Medulla oblongata (tissue), 1 donor: ENCODE measurements around the gene FAT1.

ENCODE experiments used
- DNase-seq: peaks from one replicate; pipeline ENCODE4 v3.0.0-alpha.2; 2015; ENCODE audit errors: extremely low spot score

Gene FAT1

DNA sequence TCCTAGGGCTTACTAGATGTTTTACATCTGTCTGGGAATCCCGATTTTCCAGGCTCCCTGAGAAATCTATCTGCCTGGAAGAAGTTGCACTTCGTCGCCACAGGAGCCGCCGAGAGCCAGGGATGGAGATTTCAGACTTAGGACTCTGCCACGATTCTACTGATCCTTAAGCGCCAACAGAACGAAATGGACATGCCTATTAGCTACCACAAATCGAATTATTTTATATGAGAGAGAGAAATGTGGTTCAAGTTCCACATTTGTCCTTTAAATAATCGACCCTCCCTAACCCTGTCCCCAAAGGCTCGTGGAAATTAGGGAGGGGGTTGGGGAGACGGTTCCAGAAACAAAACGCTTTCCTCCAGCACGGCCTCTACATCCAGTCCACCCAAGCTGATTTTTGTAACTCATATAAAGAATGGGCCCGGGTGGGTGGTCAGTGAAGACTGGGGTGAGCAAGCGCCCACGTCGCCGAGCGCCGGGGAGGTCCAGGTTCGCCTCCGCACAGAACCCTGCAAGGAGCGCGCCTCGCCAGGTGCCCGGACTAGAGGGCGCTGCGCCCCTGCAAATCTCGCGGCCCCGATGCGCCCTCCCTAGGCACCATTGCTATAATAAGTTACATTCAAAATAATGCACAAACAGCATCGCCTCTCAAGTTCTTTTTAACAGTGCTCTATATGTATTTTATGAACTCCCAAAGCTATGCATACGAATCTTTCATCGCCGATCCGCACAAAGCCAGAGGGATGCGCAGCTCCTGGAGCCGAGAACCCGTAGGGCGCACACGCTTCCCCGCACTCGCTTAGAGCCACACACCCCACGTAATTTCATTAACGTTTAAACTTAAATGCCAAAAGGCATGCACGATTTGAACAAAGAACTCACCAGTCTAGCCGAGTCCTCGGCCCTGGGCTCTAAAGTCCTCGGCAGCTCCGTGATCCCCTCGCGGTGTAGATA lies 2.1 kb upstream of the FAT1 start:
- peak; percentile 84 for DNase-seq

DNA sequence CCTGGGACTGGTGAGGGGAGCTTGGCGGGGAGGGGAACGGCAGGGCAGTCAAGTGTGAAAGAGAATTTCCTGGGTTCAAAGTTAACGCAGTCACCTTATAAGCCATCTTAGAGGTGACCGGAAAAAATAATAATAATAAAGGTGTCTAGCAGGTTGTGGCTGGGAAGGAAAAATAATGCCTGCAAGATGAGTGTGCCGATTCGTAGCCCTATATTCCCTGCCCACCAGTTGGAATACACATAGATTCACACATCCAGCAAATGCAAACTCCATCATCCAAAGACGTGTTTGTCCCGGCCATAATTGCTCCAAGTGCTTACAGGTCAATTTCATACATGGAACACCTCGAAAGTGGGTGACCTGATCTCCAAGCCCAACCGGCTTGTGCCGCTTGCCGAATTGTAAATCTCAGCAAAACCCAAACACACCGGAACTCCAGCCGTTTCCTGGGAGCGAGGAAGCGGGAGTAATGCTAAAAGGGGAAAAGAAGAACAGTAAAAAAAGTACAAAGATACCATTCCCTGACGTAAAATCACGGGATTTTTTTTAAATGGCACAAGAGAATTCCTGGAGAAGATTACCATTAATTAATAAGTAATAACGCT lies 1.3 kb upstream of the FAT1 start:
- DNase-seq: peak; percentile 48

DNA sequence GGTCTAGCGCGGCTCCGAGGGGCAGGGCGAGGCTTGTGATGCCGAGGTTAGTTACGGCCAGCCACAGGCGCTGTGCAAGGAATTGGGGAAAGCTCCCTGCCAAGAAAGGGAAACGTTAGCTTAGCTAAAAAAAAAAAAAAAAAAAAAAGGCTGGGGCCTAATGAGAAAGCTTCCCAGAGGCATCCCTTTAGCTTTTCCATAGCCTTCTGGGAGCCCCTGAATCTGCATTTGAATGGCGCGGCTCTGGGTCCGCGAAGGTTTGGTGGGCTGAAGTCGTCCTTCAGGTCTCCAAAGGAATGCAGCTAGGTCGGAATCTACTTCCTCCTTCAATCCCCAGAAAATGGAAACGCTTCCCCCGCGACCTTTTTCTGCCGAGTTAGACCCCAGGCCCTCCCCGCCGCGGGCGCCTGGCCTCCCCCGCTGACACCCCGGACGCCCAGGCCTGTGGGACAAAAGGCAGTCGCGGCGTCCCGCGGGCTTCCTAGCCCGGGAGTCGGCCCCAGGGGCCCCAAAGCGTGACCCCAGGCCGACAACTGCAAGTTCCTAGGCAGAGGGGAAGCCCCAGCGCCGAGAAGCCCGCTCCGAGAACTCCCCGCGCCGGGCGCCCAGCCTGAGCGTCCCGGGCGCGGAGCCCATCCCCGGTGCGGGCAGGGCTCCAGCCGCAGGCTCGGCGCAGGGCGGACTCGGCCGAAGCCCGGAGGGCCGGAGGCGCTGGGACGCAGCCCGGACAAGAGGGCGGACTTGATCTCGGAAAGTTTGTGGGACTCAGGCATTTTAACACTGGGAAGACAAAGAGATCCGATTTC lies 605 bp upstream of the FAT1 start:
- peak; percentile 66 for DNase-seq

DNA sequence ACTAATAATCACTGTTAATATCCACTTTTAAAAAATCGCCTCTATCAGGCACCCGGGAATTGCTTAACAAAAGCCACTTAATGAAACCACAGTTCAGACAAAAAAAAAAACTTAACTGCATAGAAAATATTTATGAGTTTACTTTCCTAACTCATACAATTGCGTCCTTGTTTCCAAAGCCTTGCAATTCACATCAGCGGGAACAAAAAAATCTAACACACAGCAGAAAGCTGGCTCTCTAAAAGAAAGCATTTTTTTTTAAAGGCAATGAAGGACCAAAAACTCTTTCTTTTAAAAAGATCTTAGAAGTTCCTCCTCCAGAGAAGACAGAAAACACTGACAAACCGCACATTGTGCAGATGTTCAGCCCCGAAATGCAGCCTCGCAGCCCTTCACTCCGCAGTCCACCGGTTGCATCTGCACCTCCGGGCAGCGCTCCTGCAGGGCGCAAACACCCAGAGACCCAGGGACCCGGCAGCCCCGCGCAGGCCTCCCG lies 812 bp downstream of the FAT1 start:
- peak; percentile 56 for DNase-seq

DNA sequence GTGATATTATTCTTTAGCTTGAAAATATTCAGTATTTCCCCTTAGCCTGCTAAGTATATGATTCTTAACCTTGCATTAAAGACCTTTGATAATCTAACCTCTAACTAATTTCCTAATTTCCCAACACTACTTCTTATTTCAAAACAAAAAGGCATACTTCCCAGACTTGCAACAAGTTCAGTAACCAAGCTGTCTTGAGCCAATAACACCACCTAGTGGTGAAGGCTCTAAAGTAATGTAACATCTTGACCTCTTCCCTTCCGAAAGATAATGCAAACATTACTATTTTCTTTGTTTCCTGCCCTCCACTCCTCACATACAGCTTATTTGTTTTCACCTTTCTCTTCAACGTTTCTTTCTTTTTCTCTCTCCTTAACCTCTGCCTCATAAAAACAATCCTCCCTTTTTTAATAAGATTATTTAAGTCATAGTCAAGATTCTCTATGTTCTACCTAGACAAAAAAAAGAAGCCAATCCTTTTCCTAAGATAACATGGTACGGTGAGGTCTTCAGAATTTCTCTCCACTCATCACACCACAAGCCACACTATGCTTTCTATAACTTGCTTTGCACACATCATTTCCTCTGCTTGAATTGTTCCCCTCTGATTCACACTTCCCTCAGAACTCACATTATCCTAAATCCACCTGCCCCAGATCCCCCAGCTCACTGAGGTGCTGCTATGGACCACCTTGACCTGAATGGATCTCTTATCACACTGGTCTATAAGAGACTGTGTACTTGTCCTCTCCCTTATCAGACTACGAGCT lies 3.5 kb downstream of the FAT1 start:
- DNase-seq: no peak

DNA sequence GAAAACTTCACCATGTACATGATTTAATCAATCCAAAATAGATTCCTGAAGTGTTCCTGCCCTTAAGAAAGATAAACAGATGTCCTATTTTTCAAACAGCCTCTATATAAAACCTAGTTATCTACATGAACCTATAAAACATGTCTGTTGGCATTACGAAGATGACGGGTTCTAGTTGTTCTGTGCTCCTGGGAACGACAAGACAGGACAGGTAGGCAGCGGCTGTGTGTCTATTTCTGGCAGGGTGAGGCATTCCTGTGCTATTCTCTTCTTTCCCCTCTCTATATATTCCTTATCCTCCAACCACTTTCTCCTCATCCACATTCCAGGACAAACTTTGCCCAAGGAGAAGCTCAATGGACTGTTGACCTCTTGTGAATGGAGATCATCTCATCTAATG lies 6.1 kb downstream of the FAT1 start:
- DNase-seq: no peak

DNA sequence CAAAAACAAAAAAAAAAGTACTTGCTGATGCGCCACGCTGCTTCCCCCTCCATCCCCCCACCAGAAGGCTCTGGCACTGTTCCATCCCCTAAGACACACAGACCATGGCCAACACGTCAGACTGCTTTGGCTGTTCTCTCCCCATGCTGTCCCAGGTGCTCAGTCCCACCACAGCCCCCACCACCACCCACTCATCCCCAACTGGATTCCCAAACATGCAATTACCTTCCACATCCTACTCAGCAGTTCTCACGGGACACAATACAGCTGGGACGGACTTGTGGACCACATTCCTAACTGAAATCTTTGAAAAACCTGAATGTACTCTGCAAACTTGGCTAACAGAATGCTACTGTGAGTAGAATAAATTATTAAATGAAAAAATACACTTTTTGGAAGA lies 8.6 kb downstream of the FAT1 start:
- DNase-seq: no peak

DNA sequence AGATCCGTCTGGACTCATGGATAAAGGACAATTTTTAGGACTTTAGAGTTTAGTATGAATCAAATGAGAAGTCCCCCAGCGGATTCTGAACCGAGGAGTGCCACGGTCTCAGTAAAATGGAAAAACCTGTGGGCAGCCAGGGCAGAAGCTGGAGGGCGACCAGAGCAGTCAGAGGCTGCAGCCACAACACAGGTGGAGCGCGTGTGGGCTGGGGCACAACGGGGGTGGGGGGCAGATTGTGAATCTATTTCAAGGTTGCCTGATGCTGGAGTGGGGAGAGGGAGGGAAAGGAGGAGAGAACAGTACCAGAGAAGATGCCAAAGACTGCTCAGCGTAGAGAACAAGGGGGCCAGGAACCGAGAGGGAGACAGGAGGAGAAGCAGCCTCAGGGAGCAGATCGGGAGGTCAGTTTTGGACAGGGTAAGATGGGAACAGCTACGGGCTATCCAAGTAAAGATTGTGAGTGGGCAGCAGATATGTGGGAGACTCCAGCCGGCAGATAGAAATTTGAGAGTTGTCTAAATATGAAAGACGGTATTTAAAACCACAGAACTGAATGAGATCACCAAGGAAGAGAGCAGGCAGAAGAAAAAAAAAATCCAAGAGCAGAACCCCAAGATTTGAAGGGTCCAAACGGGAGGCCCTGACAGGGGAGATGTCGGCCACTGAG lies 9.5 kb downstream of the FAT1 start:
- DNase-seq: no peak

DNA sequence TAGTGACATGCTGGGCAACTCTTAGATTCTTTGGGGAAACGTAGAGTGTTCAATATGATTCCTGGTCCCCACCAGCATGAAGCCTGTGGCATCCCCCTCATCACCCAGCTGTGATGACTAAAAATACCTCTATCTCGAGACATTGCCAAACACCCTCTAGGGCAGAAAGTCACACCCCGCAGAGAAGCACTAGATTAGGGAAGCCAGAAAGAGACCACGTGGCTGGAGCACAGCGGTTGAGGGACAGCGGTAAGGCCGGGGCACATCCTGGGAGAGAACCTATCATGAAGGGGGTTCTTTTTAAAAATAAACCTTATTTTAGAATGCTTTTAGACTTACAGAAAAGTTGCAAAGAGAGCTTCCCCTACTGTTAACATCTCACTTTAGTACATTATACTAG lies 11.0 kb downstream of the FAT1 start:
- no peak for DNase-seq

DNA sequence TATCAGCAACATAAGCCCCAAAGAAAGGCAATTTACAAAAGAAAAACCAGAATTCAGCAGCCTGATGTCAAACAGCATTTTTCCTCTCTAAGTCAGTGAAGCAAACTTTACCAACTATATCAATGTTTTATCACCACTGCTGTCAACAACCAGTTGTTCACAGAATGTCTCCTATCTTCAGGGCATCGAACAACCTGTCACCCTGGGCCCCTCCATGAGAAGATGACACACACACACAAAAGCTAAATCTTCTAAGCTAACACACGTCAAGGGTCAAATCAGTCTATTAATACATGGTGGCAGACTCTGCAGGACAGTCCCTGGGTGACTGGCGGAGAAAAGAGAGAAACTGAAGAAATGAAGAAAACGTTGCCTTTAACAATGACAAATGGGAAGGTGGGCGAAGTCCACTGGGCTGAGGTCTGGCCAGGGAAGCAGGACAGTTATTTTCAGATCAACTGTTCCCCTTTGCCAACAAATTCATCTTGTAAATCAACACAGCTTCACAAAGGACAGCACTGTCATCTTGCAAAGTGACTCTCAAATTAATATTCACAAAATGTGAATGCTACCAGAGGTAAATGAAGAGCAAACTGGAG lies 13.0 kb downstream of the FAT1 start:
- no peak for DNase-seq

DNA sequence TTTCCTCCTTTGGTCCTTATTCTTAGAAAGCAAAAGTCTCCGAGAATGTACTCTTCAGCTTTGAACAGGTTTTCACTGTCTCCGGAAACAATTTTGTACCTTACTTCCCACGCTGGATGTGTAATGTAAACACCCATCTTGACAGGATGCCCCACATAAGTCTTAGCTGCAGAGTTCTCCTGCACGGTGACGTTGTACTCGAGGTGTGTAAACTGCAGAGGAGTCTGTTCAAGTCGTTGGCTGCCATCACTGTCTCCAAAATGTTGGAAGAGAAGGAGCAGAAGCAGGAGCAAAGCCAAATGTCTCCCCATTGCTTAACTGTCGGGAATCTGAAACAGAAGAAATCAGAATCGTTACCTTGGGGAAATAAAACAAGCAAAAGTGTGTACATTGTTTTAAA lies 14.1 kb downstream of the FAT1 start:
- no peak for DNase-seq

DNA sequence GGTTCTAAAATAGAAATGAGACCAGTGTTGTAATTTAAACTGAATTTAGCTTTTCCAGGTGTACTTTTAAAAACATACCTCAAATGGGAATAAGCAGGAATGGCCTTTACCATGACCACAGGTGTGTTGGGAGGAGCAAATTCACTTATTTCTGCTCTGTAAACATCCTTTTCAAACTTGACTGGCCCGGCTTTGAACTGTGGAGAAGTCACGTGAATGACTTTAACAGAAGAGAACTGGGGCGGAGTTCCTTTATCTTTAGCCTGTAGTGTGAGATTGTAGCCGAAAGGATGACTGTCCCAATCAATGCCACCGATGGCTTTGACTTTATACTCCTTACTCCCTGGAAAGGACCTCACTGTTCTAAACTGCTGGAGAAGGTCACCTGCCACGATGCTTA lies 15.1 kb downstream of the FAT1 start:
- no peak for DNase-seq

DNA sequence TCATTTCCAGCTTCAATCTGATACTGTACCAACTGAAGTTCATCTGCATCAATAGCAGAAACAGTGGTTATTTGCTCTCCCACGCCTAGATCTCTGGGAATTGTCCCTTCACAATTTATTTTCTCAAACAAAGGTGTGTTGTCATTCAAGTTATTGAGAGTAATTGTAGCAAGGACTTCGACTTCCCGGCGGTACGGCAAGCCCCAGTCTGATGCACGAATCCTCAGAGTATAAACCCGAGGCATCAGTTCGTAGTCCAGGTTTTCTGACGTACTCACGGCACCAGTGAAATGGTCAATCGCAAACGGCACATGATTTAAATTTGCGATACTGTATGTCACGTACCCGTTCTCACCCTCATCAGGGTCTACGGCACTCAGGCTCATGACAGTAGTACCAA lies 15.7 kb downstream of the FAT1 start:
- no peak for DNase-seq

DNA sequence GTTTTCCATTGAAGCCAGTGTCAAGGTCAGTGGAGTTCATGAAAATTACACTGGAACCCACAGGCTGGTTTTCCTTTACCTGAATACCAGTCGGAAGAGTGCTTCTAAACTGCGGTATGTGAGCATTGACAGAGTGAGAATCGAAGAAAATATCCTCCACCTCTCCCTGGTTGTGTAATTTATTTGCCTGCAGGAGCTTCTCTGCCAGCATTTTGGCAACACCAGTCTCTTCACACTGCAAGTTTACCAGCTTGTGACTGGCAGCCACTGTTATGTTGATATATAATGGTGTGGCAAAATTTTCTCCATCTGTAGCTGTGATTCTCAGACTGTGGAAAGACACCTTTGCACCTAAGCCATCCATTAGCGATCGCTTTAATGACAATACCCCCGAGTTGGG lies 16.1 kb downstream of the FAT1 start:
- DNase-seq: no peak

DNA sequence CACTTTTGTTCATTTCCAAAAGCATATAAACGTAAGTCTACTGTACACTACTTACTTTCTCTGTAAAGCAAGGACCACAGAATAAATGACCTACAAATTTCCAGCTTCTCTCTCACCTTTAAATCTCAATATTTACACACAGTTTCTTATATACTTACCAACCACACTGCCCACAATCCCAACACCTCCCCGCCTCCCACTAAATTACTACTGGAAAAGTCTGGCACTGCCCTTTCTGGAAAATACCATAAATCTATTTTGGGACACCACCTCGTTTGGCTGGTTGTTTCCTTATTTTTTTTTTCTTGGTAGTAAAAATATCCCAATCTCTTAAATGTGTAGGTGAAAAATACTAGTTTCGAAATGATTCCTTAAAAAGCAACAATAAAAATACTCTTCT lies 19.6 kb downstream of the FAT1 start:
- no peak for DNase-seq

DNA sequence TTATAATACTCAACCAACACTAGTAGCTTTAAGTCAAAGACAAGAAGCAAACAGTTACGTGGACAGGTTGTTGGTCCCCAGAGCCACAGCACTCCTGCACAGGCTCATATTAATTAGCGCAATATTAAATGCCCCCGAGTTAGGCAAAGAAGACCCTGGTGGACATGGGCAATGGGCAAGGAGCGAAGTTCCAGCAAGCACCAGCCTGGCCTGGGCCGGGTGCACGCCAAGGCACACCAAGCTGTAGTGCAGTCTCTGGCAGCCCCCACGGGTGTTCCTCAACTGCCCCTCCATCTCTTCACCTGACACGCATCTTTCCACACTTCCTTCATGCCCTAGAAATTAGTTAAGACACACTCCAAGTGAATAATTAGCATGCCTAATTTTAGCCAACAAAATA lies 20.1 kb downstream of the FAT1 start:
- no peak for DNase-seq

DNA sequence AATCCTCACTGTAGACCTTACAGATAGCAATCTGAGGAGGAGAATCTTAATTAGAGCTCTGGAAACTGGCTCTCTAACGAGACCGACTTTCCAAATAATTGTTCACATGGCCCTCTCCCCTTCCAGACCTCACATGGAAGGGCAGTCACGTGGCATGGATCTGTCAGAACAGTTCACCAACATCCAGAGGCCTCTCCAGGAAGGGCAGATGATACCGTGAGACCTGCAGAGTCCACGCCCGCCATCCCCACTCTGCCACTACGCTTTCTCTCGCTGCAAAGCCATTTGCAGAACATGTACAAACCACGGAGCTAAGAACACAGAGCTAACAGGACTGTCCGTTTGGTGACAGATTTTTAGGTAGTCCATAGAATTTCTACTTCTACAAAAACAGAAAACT lies 20.7 kb downstream of the FAT1 start:
- DNase-seq: no peak

DNA sequence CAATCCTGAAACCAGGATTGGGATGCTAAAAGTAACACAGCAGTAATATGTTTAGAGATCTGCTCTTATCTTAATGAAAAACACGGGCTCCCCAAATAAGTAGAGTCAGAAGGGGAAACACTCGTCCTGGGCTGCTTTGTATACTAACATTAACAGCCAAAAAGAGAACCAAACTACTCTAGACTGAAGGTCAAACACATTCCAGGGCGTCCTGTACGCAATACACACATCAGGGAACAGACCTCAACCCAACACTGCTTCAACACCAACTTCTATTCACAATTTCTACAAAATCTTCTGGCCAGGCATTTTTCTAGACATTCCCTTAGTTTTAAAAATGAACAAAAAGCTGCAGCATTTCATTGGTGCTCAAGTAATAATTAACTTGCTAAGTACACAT lies 21.4 kb downstream of the FAT1 start:
- no peak for DNase-seq

DNA sequence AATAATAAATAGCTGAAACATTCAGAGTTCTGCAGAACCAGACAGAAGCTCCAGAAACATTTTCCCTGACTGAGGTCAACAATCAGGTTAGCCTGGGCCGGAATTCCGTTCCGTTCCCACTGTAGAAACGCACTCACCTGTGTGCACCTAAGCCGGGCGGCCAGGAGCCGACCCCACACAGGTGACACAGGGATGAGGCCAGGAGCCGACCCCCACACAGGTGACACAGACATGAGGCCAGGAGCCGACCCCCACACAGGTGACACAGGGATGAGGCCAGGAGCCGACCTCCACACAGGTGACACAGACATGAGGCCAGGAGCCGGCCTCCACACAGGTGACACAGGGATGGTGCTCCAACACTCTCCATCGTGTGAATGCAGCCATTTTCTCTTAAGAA lies 21.9 kb downstream of the FAT1 start:
- no peak for DNase-seq

DNA sequence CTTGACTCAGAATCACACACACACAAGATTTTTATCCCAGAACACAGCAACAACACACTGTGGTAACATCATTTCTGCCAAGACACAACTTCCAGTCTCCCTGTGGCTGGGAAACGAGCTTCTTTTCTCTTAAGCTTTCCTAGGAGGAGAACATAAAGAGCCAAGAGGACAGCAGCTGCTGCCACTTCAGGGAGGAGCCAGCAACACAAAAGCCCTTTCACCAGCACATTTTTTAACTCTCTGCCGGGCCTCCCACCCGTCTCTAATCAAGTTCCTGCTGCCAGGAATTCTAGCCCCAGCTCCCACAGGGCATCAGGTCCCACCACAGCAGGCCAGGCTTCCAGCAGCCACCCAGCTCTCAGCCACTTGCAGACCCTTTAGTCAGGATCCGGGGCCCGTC lies 22.4 kb downstream of the FAT1 start:
- DNase-seq: peak; percentile 75

DNA sequence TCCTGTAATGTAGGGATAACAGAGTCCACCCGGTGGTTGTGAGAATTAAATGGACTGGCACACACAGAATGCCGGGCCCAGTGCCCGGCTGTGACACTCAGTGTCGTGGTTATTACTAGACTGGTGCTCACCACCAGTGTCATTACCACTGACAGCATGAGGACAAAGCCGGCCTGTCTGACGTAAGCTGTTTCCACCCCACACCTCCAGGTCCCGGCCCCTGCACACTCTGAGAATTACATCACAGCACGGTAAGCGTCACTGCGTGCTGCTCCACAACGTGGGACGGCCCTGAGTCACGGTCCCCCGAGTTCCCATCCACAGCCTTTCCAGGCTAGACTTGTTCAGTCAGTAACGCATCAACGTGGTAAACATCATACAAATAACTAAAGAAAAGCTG lies 22.9 kb downstream of the FAT1 start:
- DNase-seq: peak; percentile 73
